ENCODE data around the gene GABPB2.

DNA sequence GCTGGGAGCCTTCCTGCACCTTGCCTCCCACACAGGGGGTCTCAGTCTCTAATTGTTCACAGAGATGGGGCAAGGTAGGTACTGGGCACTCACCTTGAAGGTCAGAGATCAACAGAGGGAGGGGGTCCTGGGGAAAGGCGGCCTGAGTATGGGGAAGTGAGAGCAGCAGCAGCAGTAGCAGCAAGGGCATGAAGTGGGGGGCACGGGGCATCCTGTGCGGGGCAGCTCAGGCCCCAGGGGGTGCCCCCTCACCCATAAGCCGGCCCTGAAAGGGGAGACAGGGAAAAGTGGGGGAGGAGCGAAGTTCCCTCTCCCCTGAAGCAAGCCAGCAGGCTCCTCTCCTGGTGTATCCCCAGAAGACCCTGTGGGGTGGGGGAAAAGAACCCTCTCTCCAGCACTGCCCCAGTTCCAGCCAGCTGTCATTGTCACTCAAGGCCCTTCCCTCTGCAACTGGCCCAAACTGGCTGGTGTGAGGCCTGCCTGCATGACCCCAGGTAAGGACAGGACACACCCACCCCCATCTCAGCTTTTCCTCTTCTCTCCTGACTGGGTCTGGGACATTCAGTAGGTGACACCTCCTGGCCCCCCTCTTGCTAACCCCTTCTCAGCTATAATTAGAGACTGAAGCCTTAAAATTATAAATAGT, 72.0 kb downstream of the GABPB2 start:
- TF ChIP-seq, protein P1, sequence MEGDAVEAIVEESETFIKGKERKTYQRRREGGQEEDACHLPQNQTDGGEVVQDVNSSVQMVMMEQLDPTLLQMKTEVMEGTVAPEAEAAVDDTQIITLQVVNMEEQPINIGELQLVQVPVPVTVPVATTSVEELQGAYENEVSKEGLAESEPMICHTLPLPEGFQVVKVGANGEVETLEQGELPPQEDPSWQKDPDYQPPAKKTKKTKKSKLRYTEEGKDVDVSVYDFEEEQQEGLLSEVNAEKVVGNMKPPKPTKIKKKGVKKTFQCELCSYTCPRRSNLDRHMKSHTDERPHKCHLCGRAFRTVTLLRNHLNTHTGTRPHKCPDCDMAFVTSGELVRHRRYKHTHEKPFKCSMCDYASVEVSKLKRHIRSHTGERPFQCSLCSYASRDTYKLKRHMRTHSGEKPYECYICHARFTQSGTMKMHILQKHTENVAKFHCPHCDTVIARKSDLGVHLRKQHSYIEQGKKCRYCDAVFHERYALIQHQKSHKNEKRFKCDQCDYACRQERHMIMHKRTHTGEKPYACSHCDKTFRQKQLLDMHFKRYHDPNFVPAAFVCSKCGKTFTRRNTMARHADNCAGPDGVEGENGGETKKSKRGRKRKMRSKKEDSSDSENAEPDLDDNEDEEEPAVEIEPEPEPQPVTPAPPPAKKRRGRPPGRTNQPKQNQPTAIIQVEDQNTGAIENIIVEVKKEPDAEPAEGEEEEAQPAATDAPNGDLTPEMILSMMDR (IDR thresholded peaks at IDR 0.05; ENCODE audit: low read depth, low read length, missing input control): no peak
- TF ChIP-seq JUND (IDR thresholded peaks at IDR 0.05): no peak

Measured in liver (tissue), 3 donors.